D721Med (cell line): ENCODE results near the gene MYO7B.

Source experiments
- DNase-seq: peaks from one replicate; pipeline ENCODE4 v3.0.0; 2011; ENCODE audit warnings: low spot score; ENCODE audit not compliant: insufficient read length
- FAIRE-seq: peaks from 2 replicates; lab custom pipeline; 2011; peaks lifted over from hg19 to GRCh38; lab: Jason Lieb, UNC
- CTCF ChIP-seq: IDR thresholded peaks from 2 replicates; pipeline ENCODE4 v1.5.1; 2012; ENCODE audit warnings: mild to moderate bottlenecking, control low read depth; ENCODE audit not compliant: insufficient read depth; ENCODE audit errors: missing control alignments

Gene MYO7B

GRCh38 chr2:127626175-127626574 lies 90.7 kb downstream of the MYO7B start:
- DNase-seq: no peak
- TF ChIP-seq CTCF: no peak
- FAIRE-seq: no peak

GRCh38 chr2:127626917-127627739 lies 91.6 kb downstream of the MYO7B start:
- no peak for DNase-seq
- no peak for FAIRE-seq
- no peak for TF ChIP-seq CTCF

- no peak for TF ChIP-seq CTCF
- FAIRE-seq: no peak
- DNase-seq: no peak
These were observed 92.5 kb downstream of the MYO7B start for GRCh38 chr2:127627740-127628571.

- DNase-seq (no peak), FAIRE-seq (no peak)
- no peak for TF ChIP-seq CTCF
These were observed 93.5 kb downstream of the MYO7B start for GRCh38 chr2:127628767-127629614.

- FAIRE-seq: no peak
- no peak for DNase-seq
- TF ChIP-seq CTCF: no peak
These were observed 94.2 kb downstream of the MYO7B start for GRCh38 chr2:127629637-127630036.

- FAIRE-seq (no peak), DNase-seq (no peak)
- no peak for TF ChIP-seq CTCF
These were observed 94.8 kb downstream of the MYO7B start for GRCh38 chr2:127630096-127630863.
